Hypothalamus (tissue), 51 donors: ENCODE measurements around the gene CARD16.
"Not testable (repeated sequence)": the region's sequence is repeated elsewhere in the genome, so short reads cannot be mapped to it uniquely, and the experiment has no call there.

Experiments
- DNase-seq, 51 donors: peaks; one replicate each; lab custom pipeline; 2025; lab: John Stamatoyannopoulos, UW

CARD16 gene

DNA sequence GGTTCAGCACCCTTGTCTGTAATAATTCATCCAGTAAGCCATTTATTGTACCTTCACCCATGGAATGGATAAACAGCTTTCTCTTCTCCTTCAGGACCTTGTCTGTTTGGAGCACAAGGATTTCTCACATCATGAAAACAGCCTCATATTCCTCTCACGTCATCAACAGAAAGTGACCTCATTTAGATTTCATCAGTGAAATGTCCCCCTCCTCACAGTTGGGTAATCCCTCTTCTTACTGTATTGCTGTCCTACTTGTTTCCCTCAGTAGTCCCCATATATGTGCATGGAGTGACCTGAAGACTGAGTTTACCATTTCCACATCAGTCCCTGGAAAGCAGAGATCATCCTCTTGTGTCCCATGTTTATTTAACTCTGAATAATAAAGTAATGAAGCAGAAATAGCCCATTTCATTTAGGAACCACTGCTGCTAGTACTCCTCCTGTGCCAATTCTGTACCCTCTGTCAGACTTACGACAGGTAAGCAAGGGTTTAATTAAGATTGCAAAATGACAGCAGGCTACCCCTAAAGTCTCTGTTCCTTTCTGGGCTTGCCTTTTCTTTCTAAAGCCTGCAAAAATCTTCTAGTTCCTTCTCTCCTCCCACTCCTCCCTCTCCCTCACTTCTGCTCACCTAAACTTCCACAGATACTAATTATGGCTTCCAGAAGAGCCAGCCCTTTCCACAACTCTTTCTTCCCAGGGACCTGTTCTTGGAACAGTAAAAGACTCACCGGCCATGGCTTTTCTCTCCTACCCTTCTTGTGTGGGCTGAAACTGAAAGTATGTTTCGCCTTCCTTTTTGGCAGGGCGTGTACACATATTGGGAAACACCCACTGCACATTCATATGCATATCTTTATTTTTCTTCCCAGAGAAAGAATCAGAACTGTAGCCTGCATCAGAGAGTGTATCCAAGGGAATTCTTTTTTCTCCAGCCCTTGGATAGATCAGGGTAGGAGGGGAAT is at the start of gene CARD16:
Gene CARD16 (minus strand): TSS at position 779 of the 968 bp plus-strand sequence. CDS start 38 bp downstream, at position 741.
- DNase-seq: not testable (repeated sequence)

DNA sequence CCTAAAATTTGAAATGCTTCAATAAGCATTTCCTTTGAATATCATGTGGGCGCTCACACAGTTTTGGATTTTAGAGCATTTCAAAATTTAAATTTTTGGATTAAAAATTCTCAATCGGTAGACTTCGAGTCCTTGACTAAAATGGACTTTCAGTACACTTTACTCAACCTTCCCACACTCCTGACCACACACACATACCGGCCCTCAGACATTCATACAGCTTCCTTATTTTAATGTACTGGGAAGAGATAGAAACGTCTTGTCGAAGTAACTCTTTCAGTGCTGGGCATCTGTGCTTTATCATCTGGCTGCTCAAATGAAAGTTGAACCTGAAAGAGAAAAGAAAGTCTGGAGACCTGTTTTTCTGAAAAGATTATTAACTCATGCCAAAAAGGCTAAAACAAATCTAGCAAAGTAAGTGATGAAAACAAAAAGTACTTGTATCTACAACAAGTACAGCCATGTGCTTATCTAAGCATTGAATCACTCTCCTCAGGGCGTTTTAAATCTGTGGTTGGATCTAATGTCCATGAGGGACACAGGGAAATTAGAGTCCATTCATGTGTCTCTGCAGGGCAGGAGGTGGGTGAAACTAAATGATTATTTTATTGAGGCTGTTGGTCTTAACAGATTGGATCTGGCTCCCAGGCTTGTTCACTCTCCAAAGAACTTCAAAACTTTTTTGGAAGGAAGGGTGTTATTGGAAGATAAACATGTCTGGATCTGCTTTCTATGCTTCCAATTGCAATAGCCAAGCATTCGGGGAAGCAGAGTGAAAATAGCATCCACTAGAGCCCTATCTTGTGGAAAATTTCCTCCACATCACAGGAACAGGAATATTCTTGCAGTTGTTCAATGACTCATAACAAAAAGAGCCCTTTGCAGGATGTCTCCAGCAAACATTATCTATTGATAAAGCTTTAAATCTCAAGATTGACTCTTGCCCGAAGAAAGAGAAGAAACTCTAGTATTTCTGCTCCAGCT is 47.4 kb upstream of the CARD16 start:
- DNase-seq: no peak

DNA sequence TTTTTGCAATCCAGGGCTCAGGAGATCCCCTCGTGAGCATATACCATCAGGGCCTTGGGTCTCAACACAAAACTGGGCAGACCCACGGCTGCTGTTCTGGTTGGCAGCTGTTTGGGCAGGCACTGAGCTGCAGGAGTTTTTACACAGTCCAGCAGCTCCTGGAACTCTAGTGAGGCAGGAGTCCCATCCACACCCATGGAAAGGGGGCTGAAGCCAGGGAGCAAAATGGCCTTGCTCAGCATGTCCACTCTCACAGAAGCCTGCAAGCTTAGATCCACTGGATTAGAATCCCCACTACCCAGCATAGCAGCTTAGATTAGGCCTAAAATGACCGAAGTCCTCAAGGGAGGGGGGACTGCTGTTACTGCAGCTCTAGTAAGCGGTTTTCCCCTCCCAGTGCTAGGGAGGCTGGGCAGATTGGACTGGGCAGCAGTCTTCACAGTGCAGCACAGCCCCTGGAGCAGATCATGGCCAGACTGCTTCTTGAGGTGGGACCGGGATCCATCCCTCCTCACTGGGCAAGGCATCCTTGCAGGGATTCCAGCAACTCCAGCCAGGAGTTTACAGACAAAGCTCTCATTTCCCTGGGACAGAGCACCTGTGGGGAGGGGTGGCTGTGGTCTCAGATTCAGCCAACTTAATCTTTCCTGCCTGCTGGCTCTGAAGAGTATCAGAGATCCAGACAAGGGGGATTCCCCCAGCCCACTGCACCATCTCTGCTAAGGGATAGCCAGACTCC is 36.4 kb upstream of the CARD16 start:
- no peak for DNase-seq

DNA sequence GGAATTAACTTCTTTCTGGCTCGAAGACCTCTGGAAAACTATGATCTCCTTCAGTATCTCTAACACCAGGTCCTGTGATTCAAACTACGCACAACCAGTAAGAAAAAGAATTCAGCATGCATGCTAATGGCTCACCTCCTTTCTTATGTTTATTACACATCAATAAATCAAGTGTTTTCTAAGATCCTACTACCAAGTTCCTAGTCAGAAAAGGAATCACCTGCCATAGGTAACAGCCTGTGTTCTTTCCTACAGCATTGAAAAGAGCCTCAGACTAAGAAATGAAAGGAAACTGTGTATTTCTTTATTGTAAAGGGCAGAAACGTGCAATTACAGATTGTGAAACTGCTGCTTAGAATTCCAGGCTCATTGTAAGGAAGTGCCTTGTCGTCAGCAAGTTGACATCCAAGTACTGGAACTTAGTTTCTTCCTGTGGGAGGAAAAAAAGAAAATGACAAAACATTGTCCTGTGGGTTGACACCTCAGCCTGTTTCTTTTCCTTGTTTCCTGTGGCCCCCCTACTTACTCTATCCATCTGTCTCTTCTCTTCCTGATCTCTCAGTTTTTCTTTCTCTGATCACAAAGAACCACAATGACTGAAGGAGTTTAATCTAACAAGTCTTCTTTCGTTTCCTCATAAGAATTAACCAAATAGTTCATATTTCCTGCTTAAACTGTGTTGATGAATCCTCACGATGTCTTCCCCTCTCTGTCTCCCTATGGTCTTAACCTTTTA is 35.2 kb upstream of the CARD16 start:
- DNase-seq: not testable (repeated sequence)

DNA sequence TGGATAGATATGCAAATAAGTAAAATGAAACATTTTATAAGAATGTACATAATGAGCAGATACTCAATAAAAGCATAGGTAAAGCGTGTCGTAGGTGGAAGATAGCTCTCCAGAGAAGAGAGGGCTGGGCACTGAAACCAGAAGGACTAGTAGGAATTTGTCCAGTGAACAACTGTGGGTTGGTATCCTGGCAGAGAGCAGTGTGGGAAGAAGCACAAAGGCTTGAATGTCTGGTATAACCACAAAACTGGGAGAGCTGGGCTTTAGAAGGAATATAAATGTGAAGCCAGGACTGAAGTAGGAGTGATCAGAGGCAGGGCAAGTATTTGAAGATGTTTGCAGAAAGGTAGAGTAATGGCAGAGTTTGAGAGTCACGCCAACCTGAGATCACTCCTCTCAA is 33.1 kb upstream of the CARD16 start:
- no peak for DNase-seq

DNA sequence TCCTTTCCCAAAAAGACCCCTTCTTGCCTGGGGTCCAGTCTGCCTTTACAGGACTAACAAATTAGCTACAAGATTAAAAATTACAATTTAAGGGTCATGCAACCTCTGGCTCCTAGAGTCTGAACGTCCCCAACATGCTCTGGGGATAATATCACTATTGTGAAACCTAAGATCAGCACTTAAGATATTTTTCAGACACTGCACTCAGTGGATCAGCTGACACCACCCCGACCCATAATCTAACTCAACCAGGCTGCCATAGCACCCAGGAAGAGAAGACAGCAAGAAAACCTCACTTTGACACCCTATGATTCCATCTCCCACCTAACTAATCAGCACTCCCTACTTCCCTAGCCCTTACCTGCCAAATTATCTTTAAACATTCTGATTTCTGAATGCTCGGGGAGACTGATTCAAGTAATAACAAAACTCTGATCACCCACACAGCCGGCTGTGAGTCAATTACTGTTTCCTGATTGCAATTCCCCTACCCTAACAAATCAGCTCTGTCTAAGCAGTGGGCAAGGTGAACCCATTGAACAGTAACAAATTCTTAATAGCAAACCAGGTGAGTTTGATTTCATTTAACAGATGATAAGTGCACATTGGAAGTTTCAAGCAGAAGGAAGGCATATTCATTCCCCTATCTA is 32.1 kb upstream of the CARD16 start:
- not testable (repeated sequence) for DNase-seq

DNA sequence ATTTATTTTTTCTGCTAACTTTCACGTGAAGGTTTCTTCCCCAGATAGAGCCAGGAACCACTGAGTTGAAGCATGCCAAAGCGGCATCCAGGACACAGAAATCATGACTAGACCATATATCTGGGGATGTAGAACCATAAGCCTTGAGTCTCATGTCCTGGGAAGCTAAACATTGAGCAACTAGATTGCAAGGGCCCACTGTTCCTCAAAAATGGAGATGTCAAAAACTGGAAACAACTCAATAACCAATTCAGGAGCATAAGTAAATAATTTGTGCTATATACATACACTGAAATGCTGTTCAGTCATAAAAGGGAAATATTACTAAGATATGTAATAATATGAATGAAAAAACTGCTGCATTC is 29.0 kb upstream of the CARD16 start:
- DNase-seq: no peak

DNA sequence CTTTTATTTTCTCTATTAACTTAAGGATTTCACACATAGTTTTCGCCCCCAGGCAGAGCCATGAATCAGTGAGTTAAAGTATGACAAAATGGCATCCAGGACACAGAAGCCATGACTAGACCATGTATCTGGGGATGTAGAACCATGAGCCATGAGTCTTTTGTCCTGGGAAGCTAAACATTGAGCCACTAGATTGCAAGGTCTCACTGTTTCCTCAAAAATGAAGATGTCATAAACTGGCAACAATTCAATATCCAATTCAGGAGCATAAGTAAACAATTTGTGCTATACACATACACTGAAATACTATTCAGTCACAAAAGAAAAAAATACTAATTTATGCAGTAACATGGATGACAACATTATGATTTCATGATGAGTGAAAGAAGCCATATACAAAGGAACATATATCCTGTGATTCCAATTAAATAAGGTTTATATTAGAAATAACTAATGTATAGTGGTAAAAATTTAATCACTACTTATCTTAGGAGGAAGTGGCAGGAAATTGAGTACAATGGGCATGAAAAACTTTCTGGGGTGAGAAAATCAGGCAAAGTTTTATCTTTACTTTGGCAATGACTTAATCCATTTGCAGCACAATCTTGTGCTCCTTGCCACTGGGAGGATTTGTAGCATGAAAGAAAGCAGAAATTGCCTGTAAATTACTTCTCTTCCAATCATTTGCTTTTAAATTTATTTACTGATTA is 28.5 kb upstream of the CARD16 start:
- DNase-seq: no peak

DNA sequence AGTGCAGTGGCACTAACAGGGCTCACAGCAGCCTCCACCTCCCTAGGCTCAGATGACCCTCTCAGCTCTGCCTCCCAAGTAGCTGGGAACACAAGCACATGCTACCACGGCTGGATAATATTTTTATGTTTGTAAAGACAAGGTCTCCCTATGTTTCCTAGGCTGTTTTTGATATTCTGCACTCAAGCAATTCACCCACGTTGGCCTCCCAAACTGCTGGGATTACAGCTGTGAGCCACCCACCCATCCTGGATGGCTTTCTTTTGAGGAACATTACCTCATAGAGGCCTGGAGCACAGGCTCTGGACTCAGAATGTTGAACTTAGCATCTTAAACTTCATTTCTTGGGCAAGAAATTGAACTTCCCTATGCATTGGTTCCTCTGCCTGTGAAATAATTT is 26.9 kb upstream of the CARD16 start:
- DNase-seq: not testable (repeated sequence)

DNA sequence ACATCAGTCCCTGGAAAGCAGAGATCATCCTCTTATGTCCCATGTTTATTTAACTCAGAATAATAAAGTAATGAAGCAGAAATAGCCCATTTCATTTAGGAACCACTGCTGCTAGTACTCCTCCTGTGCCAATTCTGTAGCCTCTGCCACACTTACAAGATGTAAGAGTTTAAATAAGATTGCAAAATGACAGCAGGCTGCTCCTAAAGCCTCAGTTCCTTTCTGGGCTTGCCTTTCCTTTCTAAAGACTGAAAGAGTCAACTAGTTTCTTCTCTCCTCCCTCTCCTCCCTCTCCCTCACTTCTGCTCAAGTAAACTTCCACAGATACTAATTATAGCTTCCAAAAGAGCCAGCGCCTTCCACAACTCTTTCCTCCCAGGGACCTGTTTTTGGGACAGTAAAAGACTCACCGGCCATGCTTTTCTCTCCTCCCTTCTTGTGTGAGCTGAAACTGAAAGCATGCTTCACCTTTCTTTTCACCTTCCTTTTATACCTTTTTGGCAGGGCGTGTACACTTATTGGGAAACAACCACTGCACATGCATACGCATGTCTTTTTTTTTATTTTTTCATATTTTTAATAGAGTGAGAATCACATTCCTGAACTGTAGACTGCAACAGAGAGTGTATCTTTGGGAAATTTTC is 26.1 kb upstream of the CARD16 start:
- no peak for DNase-seq

DNA sequence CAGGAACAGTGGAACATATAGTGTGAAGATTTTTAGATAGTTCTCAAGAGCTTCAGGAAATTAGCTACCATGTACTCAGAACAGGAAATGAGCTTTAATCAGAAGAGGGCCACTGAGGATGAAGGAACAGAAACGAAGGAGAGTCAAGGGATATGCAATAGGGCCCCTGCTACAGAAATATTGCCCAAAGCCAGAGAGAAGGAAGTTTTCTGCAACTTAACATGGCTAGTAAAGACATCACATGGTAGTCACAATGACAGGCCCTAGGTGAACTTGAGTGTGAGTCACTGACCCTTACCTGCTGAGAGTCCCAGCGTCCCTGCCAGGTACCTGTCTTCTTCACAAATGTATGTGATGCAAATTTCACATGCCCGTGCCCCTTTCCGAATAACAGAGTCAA is 25.2 kb upstream of the CARD16 start:
- no peak for DNase-seq

DNA sequence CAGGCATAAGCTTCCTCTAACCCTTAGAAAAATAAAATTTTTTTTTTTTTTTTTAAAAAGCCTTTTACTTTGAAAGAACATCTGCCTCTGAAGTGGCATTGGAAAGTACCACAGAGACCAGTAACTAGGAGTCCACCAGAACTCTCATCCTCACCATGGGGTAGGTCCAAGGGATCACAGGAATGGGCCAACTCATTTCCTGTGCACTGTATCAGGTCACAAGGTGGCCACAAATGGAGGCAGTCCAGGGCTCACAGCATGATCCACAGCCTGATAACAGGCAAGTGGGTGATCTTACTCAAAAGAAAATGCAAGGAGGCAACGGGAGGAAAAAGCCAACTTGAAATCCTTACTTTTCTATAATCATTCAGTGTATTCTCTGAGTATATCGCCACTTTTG is 24.6 kb upstream of the CARD16 start:
- DNase-seq: not testable (repeated sequence)

DNA sequence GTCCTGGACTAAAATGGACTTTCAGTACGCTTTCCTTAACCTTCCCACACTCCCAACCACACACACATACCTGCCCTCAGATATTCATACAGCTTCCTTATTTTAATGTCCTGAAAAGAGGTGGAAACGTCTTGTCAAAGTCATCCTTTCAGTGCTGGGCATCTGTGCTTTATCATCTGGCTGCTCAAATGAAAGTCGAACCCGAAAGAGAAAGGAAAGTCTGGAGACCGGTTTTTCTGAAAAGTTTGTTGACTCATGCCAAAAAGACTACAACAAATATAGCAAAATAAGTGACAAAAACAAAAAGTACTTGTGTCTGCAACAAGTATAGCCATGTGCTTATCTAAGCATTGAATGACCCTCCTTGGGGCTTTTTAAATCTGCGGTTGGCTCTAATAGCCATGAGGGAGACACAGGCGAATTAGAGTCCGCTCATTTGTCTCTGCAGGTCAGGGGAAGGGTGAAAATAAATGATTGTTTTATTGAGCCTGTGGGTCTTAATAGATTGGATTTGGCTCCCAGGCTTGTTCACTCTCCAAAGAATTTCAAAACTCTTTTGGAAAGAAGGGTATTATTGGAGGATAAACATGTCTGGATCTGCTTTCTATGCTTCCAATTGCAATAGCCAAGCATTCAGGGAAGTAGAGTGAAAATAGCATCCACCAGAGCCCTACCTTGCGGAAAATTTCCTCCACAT is 18.3 kb upstream of the CARD16 start:
- not testable (repeated sequence) for DNase-seq

DNA sequence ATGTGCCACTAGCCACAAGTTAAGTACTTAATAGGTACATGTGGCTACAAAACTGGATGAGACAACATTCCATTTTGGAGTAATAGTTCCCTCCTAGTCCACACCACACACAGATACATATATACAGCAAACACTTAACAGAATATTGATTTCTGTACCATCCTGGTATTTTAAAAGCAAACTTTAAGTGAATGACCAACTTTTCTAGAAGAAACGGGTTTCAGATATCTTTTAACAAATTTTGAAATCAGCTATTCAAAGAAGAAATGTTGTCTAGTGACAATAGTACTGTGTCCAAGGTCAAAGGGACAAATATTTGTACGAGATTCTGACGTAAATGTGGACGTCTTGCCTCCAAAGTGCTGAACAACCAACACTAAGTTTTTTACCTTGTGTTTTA is 12.3 kb upstream of the CARD16 start:
- DNase-seq: no peak

DNA sequence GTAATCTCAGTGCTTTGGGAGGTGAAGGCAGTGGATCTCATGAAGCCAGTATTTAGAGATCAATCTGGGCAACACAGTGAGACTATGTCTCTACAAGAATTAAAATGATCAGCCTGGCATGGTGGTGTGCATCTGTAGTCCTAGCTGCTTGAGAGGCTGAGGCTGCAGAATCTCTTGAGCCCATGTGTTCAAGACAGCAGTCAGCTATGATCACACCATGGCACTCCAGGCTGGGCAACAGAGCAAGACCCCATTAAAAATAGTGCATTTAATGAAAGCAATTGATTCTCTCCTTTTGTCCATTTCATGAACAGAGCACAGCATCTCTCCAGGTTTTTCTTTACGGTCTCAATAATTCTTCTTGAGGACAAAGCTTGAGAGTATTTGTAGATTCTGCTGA is 11.3 kb upstream of the CARD16 start:
- DNase-seq: no peak

DNA sequence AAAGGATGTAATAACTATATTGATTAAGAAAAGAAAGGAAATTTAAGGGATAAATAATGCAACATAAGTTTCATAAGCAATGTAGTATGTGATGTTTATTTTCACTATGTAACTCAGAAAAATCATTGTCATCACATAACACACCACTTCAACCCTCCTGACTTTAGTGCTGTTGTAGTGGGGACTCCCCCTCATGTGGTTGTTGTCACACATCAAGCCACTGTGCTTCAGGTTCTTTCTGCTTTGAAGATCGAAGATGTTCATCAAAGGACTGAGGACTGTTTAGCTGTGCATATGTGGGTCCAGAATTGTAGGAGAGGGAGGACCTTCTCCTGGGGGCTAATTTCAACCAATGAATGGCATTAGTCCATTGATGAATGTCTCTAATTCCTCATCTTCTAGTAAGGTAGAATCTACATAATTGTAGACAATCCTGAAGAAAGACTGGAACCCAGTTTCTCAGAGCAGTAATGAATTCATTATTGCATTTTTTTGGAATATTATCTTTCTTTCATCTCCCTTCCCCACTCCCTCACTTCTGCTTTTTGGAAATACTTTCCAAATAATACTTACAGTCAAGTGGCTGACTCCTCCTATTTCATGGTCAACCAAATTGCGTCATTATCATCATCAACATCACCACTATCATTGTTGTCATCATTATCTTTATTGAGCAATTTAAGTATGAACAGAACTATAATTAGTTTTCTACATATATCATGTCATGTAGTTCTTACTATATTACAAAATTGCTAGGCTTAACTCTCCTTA is 9.8 kb upstream of the CARD16 start:
- no peak for DNase-seq

DNA sequence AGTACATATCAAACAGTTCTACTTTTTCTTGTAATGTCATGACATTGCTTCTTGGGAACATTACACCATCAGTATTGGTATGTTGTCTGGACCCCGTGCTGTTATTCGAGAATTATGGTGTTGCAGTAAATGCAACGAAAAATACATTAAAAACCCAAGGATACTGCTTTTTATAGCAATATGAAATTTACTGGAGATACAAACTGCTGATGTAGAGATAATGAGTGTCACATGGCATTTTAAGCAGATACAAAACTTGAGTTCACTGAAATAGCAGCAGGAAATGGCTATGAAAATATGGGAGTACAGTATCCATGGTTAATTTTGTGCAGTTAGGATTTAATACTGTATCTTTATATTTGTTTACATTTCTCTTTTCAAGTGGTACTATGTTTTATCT is 7.4 kb upstream of the CARD16 start:
- no peak for DNase-seq
